ENCODE results near the gene PKD1.

- TF ChIP-seq, protein P1, sequence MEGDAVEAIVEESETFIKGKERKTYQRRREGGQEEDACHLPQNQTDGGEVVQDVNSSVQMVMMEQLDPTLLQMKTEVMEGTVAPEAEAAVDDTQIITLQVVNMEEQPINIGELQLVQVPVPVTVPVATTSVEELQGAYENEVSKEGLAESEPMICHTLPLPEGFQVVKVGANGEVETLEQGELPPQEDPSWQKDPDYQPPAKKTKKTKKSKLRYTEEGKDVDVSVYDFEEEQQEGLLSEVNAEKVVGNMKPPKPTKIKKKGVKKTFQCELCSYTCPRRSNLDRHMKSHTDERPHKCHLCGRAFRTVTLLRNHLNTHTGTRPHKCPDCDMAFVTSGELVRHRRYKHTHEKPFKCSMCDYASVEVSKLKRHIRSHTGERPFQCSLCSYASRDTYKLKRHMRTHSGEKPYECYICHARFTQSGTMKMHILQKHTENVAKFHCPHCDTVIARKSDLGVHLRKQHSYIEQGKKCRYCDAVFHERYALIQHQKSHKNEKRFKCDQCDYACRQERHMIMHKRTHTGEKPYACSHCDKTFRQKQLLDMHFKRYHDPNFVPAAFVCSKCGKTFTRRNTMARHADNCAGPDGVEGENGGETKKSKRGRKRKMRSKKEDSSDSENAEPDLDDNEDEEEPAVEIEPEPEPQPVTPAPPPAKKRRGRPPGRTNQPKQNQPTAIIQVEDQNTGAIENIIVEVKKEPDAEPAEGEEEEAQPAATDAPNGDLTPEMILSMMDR (conservative IDR thresholded peaks at IDR 0.05) = no peak
- no peak for TF ChIP-seq EZH2 (IDR thresholded peaks at IDR 0.05; ENCODE audit: low read depth)
These were observed 69.6 kb downstream of the PKD1 start for GRCh38 chr16:2066139-2066538.
